ENCODE measurements around the gene UBE2N. TPM values are rescaled to one million over a fixed set of nuclear protein-coding genes. Genes with fewer than 3 reads are reported as not detected.
A peak's percentile ranks its signal among the peaks of the same experiment; 100 is the strongest.
"Not testable (repeated sequence)": the region's sequence is repeated elsewhere in the genome, so short reads cannot be mapped to it uniquely, and the experiment has no call there.

Gene UBE2N
- total RNA-seq, 4 donors from 2014 or later = 26.5 to 46.8 (median 30.5) TPM

DNA sequence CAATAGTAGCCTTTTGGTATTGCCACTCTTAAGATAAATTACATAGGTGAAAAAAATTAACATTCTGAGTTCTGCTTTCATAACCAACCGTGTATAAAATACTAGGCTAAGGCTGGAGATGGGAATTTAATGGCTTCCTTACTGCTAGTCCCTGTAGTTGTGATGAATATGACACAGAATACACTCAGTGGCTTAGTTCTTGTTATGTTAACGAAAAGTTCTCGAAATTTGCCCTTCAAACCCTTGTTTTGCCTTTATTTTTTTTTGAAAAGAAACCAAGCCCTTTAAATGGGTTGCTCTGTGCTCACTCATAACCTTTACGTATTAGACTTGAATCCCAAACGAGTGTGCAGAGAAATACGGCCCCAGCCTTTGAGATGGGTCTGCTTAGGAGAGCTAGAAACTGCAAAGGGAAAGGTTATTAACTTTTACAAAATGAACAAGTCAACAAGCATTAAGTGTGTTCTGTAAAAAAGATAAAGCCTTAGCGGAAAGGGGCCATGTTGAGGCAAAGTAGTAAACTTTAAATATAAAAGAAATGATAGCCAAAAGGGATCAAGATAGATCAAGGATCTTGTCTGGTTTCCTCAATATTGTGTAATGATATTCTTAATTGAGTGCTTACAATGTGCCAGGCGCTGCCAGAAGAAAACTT lies 62.3 kb downstream of the UBE2N start:
- in situ Hi-C loops (cut with MboI; ENCODE audit: low sequenced_read_pairs in 4 of 4) (no loop called here), intact Hi-C loops (cut with DNase I; ENCODE audit: low total_unique reads) (loop anchor here (5.0 kb wide), 3 partner anchors 33 to 252 kb away; no protein-coding TSS in a partner anchor)
- H3K27me3 ChIP-seq = no peaks in the 10 kb centered on the region
- H3K36me3 ChIP-seq = peaks cover 0 to 4% of the 10 kb centered on the region in 2 donors
- no peaks in the 10 kb centered on the region for H3K9me3 ChIP-seq
- ATAC-seq (no peak), DNase-seq (no peak)
- peak overlapping the region; percentile 93 to 98 (median 96) for H3K4me3 ChIP-seq
- peaks cover 24 to 61% of the 10 kb centered on the region in 2 donors for H3K4me1 ChIP-seq
- TF ChIP-seq, protein P1, sequence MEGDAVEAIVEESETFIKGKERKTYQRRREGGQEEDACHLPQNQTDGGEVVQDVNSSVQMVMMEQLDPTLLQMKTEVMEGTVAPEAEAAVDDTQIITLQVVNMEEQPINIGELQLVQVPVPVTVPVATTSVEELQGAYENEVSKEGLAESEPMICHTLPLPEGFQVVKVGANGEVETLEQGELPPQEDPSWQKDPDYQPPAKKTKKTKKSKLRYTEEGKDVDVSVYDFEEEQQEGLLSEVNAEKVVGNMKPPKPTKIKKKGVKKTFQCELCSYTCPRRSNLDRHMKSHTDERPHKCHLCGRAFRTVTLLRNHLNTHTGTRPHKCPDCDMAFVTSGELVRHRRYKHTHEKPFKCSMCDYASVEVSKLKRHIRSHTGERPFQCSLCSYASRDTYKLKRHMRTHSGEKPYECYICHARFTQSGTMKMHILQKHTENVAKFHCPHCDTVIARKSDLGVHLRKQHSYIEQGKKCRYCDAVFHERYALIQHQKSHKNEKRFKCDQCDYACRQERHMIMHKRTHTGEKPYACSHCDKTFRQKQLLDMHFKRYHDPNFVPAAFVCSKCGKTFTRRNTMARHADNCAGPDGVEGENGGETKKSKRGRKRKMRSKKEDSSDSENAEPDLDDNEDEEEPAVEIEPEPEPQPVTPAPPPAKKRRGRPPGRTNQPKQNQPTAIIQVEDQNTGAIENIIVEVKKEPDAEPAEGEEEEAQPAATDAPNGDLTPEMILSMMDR (IDR thresholded peaks at IDR 0.05 in 4 of 5, conservative IDR thresholded peaks at IDR 0.05 in 1 of 5) = no peak
- no peak for TF ChIP-seq POLR2A (IDR thresholded peaks at IDR 0.05)
- peak overlapping the region; percentile 97 to 99 (median 98) for H3K27ac ChIP-seq

- ATAC-seq = peak in 1 of 2 donors; percentile 18
- intact Hi-C loops (cut with DNase I; ENCODE audit: low total_unique reads) = loop anchor here (5.0 kb wide), 3 partner anchors 33 to 252 kb away; no protein-coding TSS in a partner anchor
- in situ Hi-C loops (cut with MboI; ENCODE audit: low sequenced_read_pairs in 4 of 4) = no loop called here
- Histone ChIP-seq H3K4me1 (peaks cover 28 to 62% of the 10 kb centered on the region in 2 donors), H3K27me3 (no peaks in the 10 kb centered on the region), H3K36me3 (peaks cover 0 to 4% of the 10 kb centered on the region in 2 donors), H3K4me3 (peak overlapping the region; percentile 93 to 98 (median 96)), H3K9me3 (no peaks in the 10 kb centered on the region), H3K27ac (peak overlapping the region; percentile 97 to 99 (median 98))
- no peak for DNase-seq
- TF ChIP-seq, protein P1 (IDR thresholded peaks at IDR 0.05 in 4 of 5, conservative IDR thresholded peaks at IDR 0.05 in 1 of 5) = no peak
- no peak for TF ChIP-seq POLR2A (IDR thresholded peaks at IDR 0.05)
Measured at GRCh38 chr12:93378998-93379325, 62.8 kb downstream of the UBE2N start.

GRCh38 chr12:93378196-93378997 lies 63.4 kb downstream of the UBE2N start:
- H3K27ac ChIP-seq = peak overlapping the region; percentile 97 to 99 (median 98)
- H3K36me3 ChIP-seq; in situ Hi-C loops (cut with MboI; ENCODE audit: low sequenced_read_pairs in 4 of 4); H3K9me3 ChIP-seq; H3K27me3 ChIP-seq: not testable (repeated sequence)
- H3K4me3 ChIP-seq = peak overlapping the region; percentile 93 to 98 (median 96)
- intact Hi-C loops (cut with DNase I; ENCODE audit: low total_unique reads) = loop anchor here (5.0 kb wide), 3 partner anchors 34 to 251 kb away; no protein-coding TSS in a partner anchor
- DNase-seq (peak in 1 of 2 donors; percentile 32), ATAC-seq (peak; percentile 24 to 50)
- peaks cover 32 to 60% of the 10 kb centered on the region in 2 donors for H3K4me1 ChIP-seq

GRCh38 chr12:93377252-93378195 lies 64.2 kb downstream of the UBE2N start, which contains the start of gene NUDT4:
TSS of gene NUDT4 (plus strand) at chr12:93377925. CDS start at chr12:93378323, 398 bp downstream.
- Histone ChIP-seq H3K36me3 (no peaks in the 10 kb centered on the region), H3K4me1 (peaks cover 32 to 51% of the 10 kb centered on the region in 2 donors), H3K27me3 (no peaks in the 10 kb centered on the region), H3K4me3 (peak within 1 kb of the TSS; percentile 93 to 98 (median 96)), H3K9me3 (no peaks in the 10 kb centered on the region), H3K27ac (peak within 1 kb of the TSS; percentile 97 to 99 (median 98))
- peak; percentile 95 to 98 for TF ChIP-seq POLR2A (IDR thresholded peaks at IDR 0.05)
- TF ChIP-seq, protein P1 (IDR thresholded peaks at IDR 0.05 in 4 of 5, conservative IDR thresholded peaks at IDR 0.05 in 1 of 5) = peak in 2 of 5 experiments; percentile 9 to 36
- ATAC-seq = peak; percentile 80 to 81
- DNase-seq = peak; percentile 96 to 97
- intact Hi-C loops (cut with DNase I; ENCODE audit: low total_unique reads) (loop anchor here (5.0 kb wide), 3 partner anchors 35 to 250 kb away; no protein-coding TSS in a partner anchor), in situ Hi-C loops (cut with MboI; ENCODE audit: low sequenced_read_pairs in 4 of 4) (no loop called here)

All from gastrocnemius medialis (tissue), 4 donors.